ENCODE results near the gene COL5A1. TPM values are rescaled to one million over a fixed set of nuclear protein-coding genes. Genes with fewer than 3 reads are reported as not detected.

The COL5A1 gene
- 64.6 and 148 TPM in 2 replicates for total RNA-seq (2012; rRNA removed)

DNA sequence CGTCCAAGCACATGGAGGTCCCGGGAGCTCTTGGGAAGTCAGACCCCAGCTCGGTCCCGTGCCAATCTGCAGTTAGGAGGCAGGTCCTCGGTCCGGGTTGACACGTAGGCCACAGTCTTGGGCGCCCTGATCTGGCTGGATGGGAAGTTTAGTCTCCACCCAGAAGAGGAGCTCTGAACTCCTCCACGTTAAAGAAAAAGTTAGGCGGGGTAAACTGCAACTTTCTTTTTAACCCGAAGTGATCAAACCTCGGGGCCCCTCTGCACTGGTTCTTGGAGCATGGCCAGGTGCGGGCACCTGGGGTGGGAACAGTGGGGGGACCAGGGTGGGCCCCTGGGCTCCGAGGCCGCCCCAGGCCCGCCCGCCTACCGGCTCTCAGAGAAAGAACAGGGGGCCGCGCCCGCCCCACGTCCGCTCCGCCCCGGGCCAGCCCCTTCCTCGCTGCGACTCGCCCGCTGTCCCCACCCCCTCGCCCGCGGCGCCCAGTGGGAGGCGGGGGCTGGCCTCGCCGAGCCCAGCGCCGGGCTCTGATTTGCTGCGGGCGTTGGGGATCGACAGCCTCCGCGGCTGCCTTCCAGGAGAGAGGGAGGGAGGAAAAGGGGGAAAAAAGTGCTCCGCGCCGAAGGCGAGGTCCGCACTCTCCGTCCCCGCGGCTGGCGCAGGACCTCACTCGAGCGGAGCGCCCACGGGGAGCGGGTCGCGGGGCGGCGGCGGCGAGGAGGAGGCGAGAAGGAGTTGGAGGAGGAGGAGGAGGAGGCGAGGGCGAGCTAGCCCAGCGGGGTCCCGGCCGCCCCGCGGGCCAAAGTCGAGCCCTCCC, at the start of gene COL5A1:
Gene COL5A1, plus strand, starts transcription at position 631 of the 817 bp plus-strand sequence. CDS start 385 bp downstream, outside the sequence.
- H3K27me3 ChIP-seq (ENCODE audit: control insufficient read depth, insufficient read depth, low read length): no peaks in the 10 kb centered on the region
- H3K36me3 ChIP-seq (ENCODE audit: insufficient read depth, low read length): peaks cover 10% of the 10 kb centered on the region
- H3K4me1 ChIP-seq (ENCODE audit: control insufficient read depth, insufficient read depth, low read length): peaks cover 32% of the 10 kb centered on the region
- H3K9me3 ChIP-seq (replicated peaks; ENCODE audit: low read length): no peaks in the 10 kb centered on the region
- H3K4me2 ChIP-seq (ENCODE audit: low read length): peak within 1 kb of the TSS; percentile 98
- peak within 1 kb of the TSS; percentile 87 for H3K9ac ChIP-seq (ENCODE audit: low read depth, low read length)
- H3K4me3 ChIP-seq (ENCODE audit: low read length): peak within 1 kb of the TSS; percentile 82

DNA sequence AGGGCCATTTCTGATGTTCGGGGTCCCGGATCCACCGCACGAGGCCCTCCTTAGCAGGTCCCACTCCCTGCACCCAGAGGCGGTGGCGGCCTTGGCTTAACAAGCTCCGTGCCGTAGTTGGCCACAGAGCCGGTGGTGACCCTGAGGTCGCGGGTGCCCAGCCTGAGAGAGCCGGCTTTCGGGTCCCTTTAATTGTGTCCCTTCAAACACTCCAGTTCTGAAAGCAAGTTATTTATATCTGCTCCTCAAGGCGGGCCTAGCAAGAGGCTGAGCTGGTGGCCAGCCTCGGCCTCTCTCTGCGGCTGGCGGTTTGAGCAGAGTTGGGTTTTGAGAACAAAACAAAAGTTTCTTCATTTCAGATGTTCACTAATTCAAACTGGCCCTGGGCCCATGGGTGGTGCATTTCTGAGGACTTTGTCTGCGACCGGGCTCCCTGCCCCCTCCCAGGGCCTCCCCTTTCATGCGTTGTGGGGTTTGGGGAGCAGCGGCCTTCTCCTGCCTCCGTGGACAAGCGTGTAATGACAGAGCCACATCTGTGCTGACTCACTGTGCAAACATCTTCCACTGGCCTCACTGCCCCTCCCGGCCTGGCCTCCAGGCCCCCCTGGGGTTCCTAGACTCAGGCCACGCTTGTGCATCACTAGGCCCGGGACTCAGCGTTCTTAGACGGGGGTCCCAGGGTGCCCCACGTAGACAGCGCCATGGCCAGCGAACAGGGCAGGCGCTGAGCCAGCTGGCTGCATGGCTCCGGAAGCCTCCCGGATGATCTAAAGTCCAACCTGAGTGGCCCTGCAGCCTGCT, 49.4 kb upstream of the COL5A1 start:
- H3K36me3 ChIP-seq (ENCODE audit: insufficient read depth, low read length): no peaks in the 10 kb centered on the region
- no peak overlapping the region for H3K4me3 ChIP-seq (ENCODE audit: low read length)
- H3K27me3 ChIP-seq (ENCODE audit: control insufficient read depth, insufficient read depth, low read length): no peaks in the 10 kb centered on the region
- H3K9me3 ChIP-seq (replicated peaks; ENCODE audit: low read length): no peaks in the 10 kb centered on the region
- H3K4me1 ChIP-seq (ENCODE audit: control insufficient read depth, insufficient read depth, low read length): peaks cover 24% of the 10 kb centered on the region
- peak overlapping the region; percentile 9 for H3K9ac ChIP-seq (ENCODE audit: low read depth, low read length)
- H3K4me2 ChIP-seq (ENCODE audit: low read length): peak overlapping the region; percentile 47

DNA sequence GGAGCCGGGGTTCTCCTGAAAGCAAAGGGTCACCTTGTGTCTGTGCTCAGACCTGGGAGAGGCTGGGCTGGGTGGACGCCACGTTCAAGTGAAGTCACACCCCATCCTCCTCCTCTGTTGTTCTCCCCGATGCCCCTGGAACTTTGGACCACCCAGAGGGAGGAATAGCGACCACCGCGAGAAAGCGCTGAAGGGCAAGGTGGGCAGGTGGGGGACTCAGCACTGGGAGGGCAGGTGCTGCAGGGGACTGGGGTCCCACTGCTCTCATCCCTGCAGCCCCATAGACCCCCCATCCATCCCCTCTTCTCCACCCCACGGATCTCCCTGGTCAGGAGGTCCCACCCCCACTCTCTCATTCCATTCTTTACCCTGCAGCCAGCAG, 48.8 kb upstream of the COL5A1 start:
- Histone ChIP-seq H3K9me3 (replicated peaks; ENCODE audit: low read length) (no peaks in the 10 kb centered on the region), H3K4me3 (ENCODE audit: low read length) (no peak overlapping the region), H3K27me3 (ENCODE audit: control insufficient read depth, insufficient read depth, low read length) (no peaks in the 10 kb centered on the region), H3K4me2 (ENCODE audit: low read length) (peak overlapping the region; percentile 47), H3K36me3 (ENCODE audit: insufficient read depth, low read length) (no peaks in the 10 kb centered on the region), H3K9ac (ENCODE audit: low read depth, low read length) (peak overlapping the region; percentile 9), H3K4me1 (ENCODE audit: control insufficient read depth, insufficient read depth, low read length) (peaks cover 24% of the 10 kb centered on the region)

DNA sequence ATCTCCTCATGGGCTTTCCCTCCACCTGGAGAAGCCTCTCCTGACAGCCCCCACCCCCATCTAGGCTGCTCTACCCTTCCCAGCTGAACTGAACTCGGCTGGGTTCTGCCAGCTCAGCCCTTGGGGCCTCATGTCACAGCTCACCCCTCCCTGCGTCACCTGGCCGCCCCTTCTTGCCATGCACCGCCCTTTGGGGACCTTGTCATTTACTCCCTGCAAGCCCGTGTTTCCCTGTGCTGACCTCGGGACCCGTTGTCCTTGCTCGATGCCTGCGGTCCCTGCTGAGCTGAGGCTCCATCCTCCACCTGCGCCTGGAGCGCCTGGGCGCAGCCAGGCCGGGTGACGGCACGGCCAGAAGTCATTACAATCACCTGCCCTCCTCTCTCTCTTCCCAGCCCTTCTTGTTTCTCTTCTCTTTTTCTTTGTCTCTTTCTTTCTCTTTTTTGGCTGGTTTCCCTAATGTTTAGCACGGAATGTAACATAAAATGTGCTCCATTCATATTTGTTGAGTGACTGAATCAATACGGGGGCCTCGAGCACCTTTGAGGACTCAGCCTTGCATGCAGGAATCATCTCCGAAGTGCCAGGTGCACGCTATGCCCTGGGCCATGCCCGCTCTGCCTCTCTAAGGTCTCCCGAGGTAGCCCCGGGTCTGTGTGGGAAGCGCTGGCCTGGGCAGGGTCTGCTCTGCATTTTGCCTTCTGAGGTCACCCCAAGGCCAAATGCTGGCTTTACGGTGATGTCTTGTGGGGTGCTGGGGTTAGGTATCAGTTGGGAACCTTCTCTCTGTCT, 48.1 kb upstream of the COL5A1 start:
- peaks cover 24% of the 10 kb centered on the region for H3K4me1 ChIP-seq (ENCODE audit: control insufficient read depth, insufficient read depth, low read length)

DNA sequence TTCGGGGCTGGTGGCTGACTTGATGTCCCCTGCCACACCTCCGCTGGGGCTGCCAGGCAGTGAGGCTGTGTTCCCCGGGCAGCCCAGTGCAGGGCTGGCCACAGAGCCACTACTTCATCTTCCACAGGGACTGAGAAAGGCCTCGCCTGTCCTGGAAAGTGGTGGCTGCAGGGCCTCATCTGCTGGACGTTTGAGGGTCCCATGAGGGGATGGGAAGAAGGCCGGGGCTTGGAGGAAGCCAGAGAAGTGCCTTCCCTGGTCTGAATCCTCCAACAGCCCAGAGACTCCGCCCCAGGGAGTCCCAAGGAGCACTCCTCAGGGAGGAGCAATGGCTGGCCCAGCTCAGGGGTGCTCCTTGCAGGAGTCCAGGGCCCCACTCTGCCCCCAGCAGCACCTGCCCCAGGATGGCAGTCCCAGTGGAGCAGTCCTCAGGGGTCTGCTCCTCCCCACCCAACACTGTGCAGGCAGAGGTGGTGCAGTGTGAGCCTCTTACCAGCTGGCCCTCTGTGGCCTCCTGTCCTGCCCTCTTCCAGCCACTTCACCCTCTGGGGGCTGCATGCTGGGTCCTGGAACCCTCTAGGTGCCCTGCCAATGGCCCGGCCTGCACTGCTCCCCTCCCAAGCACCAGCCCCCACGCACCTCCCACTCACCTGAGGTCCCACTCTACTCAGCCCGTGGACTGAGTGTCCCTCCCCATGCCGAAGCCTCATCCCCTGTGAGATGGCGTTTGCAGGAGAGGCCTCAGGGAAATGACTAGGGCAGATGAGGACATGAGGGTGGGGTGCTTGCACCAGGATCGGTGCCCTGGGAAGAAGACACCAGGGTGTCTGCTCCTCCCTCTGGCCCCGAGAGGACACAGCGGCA, 47.3 kb upstream of the COL5A1 start:
- H3K4me2 ChIP-seq (ENCODE audit: low read length): no peak overlapping the region
- H3K36me3 ChIP-seq (ENCODE audit: insufficient read depth, low read length): no peaks in the 10 kb centered on the region
- H3K27me3 ChIP-seq (ENCODE audit: control insufficient read depth, insufficient read depth, low read length): no peaks in the 10 kb centered on the region
- peaks cover 24% of the 10 kb centered on the region for H3K4me1 ChIP-seq (ENCODE audit: control insufficient read depth, insufficient read depth, low read length)
- no peaks in the 10 kb centered on the region for H3K9me3 ChIP-seq (replicated peaks; ENCODE audit: low read length)
- H3K4me3 ChIP-seq (ENCODE audit: low read length): no peak overlapping the region
- no peak overlapping the region for H3K9ac ChIP-seq (ENCODE audit: low read depth, low read length)

More for the DNA sequence above, 48.1 kb upstream of the COL5A1 start:
- Histone ChIP-seq H3K9me3 (replicated peaks; ENCODE audit: low read length) (no peaks in the 10 kb centered on the region), H3K36me3 (ENCODE audit: insufficient read depth, low read length) (no peaks in the 10 kb centered on the region), H3K4me3 (ENCODE audit: low read length) (no peak overlapping the region), H3K27me3 (ENCODE audit: control insufficient read depth, insufficient read depth, low read length) (no peaks in the 10 kb centered on the region), H3K4me2 (ENCODE audit: low read length) (no peak overlapping the region), H3K9ac (ENCODE audit: low read depth, low read length) (no peak overlapping the region)

DNA sequence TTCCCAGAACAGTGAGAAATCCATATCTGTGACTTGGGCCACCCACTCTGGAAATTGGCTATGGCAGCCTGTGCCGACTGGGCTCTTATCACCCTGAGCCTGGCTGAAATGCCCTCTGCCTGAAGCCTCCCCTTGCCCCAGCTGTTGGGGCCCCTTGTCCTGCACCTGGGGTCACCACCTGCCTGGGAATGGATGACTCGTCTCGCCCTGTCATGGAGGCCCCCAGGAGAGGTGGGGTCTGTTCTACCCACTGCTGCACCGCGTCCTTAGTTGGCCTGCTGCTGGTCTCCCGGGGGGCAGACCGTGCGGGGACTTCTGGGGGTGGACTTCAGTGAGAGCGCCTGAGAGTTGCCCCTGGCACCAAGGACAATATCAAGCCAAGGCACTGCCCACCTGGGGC, 46.6 kb upstream of the COL5A1 start:
- Histone ChIP-seq H3K4me3 (ENCODE audit: low read length) (no peak overlapping the region), H3K36me3 (ENCODE audit: insufficient read depth, low read length) (no peaks in the 10 kb centered on the region), H3K4me1 (ENCODE audit: control insufficient read depth, insufficient read depth, low read length) (peaks cover 24% of the 10 kb centered on the region), H3K27me3 (ENCODE audit: control insufficient read depth, insufficient read depth, low read length) (no peaks in the 10 kb centered on the region), H3K9ac (ENCODE audit: low read depth, low read length) (no peak overlapping the region), H3K4me2 (ENCODE audit: low read length) (no peak overlapping the region), H3K9me3 (replicated peaks; ENCODE audit: low read length) (no peaks in the 10 kb centered on the region)

DNA sequence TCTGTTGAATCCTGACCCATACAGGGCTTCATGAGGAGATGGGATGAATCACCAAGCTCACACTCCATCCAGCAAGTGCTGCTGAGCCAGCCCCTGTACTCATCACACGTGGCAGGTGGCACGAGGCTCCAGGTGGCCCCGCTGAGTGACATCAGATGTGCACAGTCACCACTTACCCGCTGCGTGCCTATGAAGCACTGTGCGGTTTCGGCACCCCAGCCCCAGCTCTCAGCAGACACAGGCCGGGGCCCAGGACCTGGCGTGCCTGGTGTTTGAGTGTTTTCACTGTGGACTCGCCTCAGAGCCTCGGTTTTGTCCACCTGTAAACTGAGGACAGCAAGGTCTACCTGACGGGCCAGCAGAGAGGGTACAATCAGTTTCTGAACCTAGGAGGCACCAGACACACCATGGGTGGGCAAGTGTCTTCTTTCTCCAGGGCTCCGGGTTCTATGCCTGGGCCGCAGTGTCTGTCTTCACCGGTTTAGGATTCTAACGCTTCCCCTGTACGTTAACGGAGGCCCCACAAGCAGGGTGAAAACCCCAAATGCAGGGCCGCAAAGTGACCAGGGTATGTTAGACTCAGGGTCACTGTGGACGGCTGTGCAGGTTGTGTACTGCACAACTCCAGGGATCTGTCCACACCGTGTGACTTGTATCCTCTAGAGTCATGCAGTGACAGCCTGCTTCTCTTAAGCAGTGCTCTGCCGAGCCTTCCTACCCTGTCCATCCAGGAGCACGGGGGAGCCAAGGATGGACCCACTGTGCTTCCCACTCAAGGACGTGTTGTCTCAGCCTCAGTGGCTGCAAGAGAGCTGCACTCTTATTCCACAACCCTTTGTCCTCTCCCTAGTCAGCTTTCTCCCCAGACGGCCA, 44.3 kb upstream of the COL5A1 start:
- H3K36me3 ChIP-seq (ENCODE audit: insufficient read depth, low read length): no peaks in the 10 kb centered on the region
- H3K4me2 ChIP-seq (ENCODE audit: low read length): no peak overlapping the region
- H3K4me1 ChIP-seq (ENCODE audit: control insufficient read depth, insufficient read depth, low read length): peaks cover 19% of the 10 kb centered on the region
- no peak overlapping the region for H3K4me3 ChIP-seq (ENCODE audit: low read length)
- no peaks in the 10 kb centered on the region for H3K27me3 ChIP-seq (ENCODE audit: control insufficient read depth, insufficient read depth, low read length)
- no peak overlapping the region for H3K9ac ChIP-seq (ENCODE audit: low read depth, low read length)
- H3K9me3 ChIP-seq (replicated peaks; ENCODE audit: low read length): no peaks in the 10 kb centered on the region

DNA sequence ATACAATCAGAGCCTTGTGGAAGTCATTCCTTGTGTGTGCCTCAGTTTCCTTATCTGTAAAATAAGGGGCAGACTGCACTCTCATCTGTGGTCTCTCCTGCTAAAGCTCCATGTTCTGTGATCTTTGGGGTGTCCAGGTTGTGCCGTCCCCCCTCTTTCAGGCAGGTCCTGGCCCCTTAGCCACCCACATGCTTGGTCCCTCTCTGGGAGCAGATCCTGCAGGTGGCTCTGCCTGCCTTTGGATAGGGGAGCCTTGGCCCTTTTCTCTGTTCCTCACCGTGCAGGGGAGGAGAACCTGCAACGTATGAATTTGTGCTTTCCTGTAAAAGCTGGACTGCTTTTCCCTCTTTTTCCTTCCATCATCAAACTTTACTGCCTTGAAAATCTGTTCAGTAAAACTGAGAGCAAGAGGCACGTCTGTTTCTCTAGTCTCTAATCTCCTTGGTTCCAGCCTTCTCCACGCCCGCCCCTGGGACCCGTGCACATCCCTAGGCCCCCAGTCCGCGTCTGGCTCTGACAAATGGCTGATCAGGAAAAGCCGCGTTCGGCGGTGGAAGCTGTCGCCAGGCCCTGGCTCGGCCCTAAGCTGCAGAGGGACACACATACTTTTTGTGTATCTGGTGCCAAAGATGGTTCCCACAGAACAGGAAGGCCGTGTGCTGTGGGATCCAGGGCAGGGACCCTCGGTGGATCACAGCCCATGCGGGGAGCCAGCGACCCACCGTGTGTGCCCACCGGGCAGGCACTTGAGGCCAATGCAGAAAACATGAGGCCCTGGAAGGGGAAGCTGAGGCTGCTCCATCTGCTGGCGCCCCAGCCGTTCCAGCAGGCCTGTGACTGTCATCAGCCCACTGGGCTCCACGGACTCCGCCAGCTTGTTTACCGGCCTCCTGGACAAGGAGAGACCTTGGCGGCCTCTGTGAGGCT, 43.4 kb upstream of the COL5A1 start:
- no peaks in the 10 kb centered on the region for H3K36me3 ChIP-seq (ENCODE audit: insufficient read depth, low read length)
- H3K9ac ChIP-seq (ENCODE audit: low read depth, low read length): no peak overlapping the region
- H3K4me2 ChIP-seq (ENCODE audit: low read length): no peak overlapping the region
- no peaks in the 10 kb centered on the region for H3K27me3 ChIP-seq (ENCODE audit: control insufficient read depth, insufficient read depth, low read length)
- no peaks in the 10 kb centered on the region for H3K9me3 ChIP-seq (replicated peaks; ENCODE audit: low read length)
- peaks cover 20% of the 10 kb centered on the region for H3K4me1 ChIP-seq (ENCODE audit: control insufficient read depth, insufficient read depth, low read length)
- H3K4me3 ChIP-seq (ENCODE audit: low read length): no peak overlapping the region

DNA sequence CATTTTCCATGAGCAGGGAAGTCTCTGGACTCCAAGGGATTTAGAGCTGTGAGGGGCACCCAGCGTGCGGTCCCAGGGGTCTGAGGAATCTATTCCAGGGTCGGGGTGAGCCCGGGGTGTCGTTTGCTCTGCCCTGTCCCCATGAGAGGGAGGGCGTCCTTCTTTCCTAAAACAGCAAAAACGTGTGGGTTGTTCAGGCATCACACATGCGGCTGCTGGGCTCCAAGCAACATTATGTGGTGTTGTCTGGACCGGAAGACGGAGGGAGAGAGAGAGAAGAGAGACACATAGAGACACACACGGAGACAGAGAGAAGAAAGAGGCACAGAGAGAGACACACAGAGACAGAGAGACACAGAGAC, 42.7 kb upstream of the COL5A1 start:
- Histone ChIP-seq H3K9ac (ENCODE audit: low read depth, low read length) (no peak overlapping the region), H3K4me1 (ENCODE audit: control insufficient read depth, insufficient read depth, low read length) (peaks cover 17% of the 10 kb centered on the region), H3K36me3 (ENCODE audit: insufficient read depth, low read length) (no peaks in the 10 kb centered on the region), H3K27me3 (ENCODE audit: control insufficient read depth, insufficient read depth, low read length) (no peaks in the 10 kb centered on the region), H3K9me3 (replicated peaks; ENCODE audit: low read length) (no peaks in the 10 kb centered on the region), H3K4me2 (ENCODE audit: low read length) (no peak overlapping the region), H3K4me3 (ENCODE audit: low read length) (no peak overlapping the region)

Measured in skeletal muscle satellite cell (primary cell).